GM21360 (cell line): ENCODE results near the gene RETREG3.
"Not testable (repeated sequence)": the region's sequence is repeated elsewhere in the genome, so short reads cannot be mapped to it uniquely, and the experiment has no call there.

Source experiments
- ATAC-seq: cut with Tn5 transposase; IDR thresholded peaks from one replicate; pipeline ENCODE4 v1.9.1; 2021; ENCODE audit warnings: mild to moderate bottlenecking, moderate library complexity; ENCODE audit not compliant: unreplicated experiment

Gene RETREG3

DNA sequence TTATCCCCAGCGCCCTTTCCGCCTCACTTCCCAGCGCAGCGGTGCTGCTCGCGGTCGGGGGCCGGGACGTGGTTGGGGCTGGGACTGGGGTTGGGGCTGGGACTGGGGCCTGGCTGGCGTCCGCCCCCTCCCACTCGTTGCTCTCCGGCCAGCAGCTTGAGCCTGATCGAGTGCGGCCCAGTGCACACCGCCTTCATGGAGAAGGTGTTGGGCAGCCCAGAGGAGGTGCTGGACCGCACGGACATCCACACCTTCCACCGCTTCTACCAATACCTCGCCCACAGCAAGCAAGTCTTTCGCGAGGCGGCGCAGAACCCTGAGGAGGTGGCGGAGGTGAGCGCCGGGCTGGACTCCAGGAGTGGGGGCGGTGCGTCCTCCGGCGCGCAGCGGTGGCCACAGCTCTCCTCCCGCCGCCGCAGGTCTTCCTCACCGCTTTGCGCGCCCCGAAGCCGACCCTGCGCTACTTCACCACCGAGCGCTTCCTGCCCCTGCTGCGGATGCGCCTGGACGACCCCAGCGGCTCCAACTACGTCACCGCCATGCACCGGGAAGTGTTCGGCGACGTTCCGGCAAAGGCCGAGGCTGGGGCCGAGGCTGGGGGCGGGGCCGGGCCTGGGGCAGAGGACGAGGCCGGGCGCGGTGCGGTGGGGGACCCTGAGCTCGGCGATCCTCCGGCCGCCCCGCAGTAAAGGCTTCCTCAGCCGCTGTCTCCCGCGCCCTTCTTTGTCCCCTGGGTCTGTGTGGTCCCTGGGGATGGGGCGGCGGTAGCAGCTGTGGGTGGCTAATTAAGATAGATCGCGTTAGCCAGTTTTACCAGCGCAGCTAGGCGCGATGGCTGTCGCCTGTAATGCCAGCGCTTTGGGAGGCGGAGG lies 54.7 kb downstream of the RETREG3 start:
- peak; percentile 52 for ATAC-seq

- ATAC-seq: no peak
These were observed 55.3 kb downstream of the RETREG3 start for GRCh38 chr17:42553866-42554249.

GRCh38 chr17:42553161-42553818 lies 55.9 kb downstream of the RETREG3 start:
- no peak for ATAC-seq

DNA sequence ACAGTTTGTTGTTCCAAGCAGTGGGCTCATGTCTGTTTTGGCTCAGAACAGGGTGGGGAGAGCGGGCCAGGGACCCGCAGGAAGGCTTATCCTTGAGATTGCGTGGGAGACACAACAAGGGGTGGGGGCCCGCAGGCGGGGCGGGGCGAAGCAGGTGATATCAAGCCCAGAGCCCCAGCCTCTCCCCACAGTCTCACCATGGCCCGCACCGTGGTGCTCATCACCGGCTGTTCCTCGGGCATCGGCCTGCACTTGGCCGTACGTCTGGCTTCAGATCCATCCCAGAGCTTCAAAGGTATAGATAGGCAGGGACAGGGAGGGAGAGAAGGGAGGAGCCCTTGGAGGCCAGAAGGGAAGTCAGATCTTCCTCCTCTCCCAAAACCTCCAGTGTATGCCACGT lies 56.4 kb downstream of the RETREG3 start, which contains the start of gene HSD17B1:
Gene HSD17B1, plus strand, starts transcription at position 188 of the 400 bp plus-strand sequence. Its CDS starts 11 bp downstream, at position 199.
- ATAC-seq: not testable (repeated sequence)

DNA sequence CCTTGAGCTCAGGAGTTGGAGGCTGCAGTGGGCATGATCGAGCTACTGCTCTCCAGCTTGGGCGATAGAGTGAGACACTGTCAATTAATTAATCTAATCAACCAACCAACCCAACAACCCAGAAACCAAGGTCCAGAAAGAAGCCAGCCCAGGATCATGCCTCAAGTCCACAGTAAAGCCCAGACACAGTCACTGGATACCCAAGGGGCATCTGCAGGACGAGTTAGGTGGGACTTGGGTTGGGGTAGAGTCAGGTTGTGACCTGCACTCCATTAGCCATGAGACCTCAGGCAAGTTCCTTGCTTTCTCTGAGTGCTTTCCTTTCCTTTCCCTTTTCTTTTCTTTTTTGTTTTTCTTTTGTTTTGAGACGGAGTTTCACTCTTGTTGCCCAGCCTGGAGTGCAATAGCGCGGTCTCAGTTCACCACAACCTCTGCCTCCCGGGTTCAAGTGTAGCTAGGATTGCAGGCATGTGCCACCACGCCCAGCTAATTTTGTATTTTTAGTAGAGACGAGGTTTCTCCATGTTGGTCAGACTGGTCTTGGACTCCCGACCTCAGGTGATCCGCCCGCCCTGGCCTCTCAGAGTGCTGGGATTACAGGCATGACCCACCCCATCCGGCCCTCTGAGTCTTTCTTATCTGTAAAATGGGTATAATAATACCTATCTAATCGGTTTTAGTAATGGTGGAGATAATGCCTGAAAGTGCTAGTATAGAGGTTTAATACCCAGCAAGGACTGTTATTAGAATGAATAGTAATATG lies 60.0 kb downstream of the RETREG3 start:
- no peak for ATAC-seq

GRCh38 chr17:42548070-42548837 lies 60.9 kb downstream of the RETREG3 start:
- ATAC-seq: no peak

- ATAC-seq: no peak
These were observed 61.5 kb downstream of the RETREG3 start for GRCh38 chr17:42547698-42548069.

- ATAC-seq: no peak
These were observed 62.1 kb downstream of the RETREG3 start for GRCh38 chr17:42547001-42547461.

GRCh38 chr17:42545755-42546505 lies 63.2 kb downstream of the RETREG3 start:
- not testable (repeated sequence) for ATAC-seq

DNA sequence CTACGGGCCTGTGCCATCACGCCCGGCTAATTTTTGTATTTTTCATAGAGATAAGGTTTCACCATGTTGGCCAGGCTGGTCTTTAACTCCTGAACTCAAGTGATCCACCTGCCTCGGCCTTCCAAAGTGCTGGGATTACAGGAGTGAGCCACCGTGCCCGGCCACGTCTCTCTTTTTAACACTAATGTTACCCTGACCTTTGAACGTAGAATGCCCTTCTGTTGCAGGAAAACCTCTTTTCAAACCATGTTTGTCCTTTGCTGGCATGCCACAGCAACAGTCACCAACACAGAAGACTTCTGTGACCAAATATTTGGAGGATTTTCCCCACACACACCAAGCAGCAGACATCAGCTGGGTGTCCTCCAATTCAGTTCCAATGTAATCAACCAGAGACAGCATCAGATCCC lies 64.3 kb downstream of the RETREG3 start:
- ATAC-seq: no peak

- no peak for ATAC-seq
These were observed 65.7 kb downstream of the RETREG3 start for GRCh38 chr17:42543190-42544079.

- no peak for ATAC-seq
These were observed 67.9 kb downstream of the RETREG3 start for GRCh38 chr17:42541041-42541833.

- ATAC-seq: not testable (repeated sequence)
These were observed 68.6 kb downstream of the RETREG3 start for GRCh38 chr17:42540558-42540957.

DNA sequence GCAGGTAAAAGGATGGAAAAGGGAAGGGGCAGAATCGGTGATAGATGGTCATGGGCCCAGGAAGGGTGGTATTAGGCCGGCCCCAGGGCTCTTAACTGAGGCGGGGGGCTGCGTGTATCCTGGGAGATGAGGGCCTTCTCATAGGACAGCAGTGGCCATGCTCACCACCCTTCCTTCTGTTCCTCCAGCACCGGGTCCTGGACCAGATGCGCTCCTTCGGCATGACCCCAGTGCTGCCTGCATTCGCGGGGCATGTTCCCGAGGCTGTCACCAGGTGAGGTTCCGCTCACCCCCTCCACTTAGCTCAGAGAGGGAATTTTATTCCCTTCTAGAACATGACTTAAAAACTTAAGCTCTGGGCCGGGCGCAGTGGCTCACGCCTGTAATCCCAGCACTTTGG lies 70.7 kb downstream of the RETREG3 start:
- ATAC-seq: no peak

DNA sequence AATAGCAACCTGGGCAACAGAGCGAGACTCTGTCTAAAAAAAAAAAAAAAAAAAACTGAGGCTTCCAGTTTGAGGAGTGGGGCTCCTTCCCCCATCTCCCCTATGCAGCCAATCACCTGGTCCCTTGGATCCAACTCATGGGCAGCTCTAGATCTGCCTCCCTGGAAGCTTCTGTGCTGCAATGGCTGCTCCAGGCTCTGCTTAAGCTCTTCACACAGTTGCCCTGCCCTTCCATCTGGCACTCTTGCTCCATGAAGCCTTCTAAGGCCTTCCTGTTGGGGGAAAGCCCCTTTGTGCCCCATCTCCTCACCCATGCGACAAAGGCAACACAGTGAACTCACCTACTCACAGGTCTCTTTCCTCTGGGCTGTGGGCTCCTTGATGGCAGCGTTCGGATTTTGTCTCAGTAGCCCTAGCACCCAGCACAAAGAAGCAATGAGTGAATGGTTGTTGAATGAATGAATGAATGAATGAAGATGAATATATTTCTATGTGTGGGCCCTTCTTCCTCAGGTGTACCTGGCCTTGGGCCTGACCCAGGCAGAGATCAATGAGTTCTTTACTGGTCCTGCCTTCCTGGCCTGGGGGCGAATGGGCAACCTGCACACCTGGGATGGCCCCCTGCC lies 71.2 kb downstream of the RETREG3 start:
- ATAC-seq: no peak

DNA sequence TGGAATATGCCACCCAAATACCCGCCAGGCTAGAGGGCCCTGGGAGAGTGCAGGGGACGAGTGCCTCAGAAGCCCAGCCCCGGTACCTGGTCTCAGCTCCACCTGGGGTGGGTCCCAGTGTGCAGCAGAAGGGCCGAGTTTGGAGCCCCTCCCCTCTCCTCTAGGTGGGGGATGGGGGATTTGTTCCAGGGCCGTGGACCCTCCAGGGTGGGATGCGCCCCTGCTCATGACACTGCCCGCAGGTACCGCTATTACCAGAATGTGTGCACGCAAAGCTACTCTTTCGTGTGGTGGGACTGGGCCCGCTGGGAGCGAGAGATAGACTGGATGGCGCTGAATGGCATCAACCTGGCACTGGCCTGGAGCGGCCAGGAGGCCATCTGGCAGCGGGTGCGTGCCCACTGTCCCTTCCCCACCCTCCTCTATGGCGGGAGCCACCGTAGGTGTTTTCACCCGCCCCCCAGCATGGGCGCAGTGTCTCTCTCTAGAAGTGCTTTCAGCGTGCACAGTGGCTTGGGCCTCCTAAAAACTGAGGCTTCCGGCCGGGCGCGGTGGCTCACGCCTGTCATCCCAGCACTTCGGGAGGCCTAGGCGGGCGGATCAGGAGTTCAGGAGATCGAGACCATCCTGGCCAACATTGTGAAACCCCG lies 71.9 kb downstream of the RETREG3 start:
- ATAC-seq: no peak
